DMS 273 (cell line): Measurements from ENCODE around the gene HMX1.

ENCODE experiments used
- DNase-seq: peaks from one replicate; lab custom pipeline; 2025; ENCODE audit not compliant: unreplicated experiment; lab: John Stamatoyannopoulos, UW

Gene HMX1

GRCh38 chr4:8821151-8821950 lies 50.3 kb downstream of the HMX1 start:
- DNase-seq: no peak

- DNase-seq: no peak
Observed at GRCh38 chr4:8820178-8821102, 51.2 kb downstream of the HMX1 start.

GRCh38 chr4:8819473-8820177 lies 52.0 kb downstream of the HMX1 start:
- DNase-seq: peak; percentile 12

GRCh38 chr4:8819019-8819418 lies 52.6 kb downstream of the HMX1 start:
- no peak for DNase-seq

DNA sequence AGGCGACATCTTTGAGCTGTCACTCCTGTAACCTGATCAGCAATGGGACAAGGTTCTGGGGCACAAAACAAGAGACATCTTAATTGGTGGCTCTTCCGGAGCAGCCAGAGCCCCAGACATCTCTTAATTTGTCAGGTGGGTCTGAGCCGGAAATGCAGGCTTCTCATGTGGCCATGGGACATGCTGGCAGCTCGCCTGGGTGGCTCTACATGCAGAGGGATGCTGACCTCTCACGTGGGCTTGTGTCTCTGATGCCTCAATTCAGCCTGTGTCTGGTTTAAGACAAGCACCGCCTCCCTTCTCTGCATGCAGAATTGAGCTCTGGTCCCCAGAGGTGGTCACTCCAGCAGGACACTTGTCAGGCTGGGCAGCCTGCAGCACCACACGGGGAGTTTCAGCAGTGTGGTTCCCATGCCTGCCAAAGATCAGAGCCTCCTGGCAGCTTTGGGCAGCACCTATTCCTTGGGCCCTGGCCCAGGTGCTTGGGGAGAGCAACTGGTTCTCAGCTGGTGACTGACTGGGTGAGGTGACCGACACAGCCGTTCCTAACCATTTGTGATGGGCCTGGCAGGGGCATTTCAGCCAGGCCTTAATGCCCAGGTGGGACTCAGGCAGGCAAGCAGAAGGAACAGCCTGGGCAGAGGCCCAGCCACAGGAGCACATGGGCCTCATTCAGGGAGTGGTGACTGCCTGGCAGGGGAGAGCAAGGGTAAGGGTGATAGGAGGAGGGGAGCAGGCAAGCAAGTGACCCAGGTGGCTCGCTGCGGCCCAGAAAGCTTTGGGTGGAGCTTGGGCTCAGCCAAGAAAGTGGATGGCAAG lies 53.4 kb downstream of the HMX1 start:
- no peak for DNase-seq

- no peak for DNase-seq
Observed at GRCh38 chr4:8817813-8818062, 53.9 kb downstream of the HMX1 start.

DNA sequence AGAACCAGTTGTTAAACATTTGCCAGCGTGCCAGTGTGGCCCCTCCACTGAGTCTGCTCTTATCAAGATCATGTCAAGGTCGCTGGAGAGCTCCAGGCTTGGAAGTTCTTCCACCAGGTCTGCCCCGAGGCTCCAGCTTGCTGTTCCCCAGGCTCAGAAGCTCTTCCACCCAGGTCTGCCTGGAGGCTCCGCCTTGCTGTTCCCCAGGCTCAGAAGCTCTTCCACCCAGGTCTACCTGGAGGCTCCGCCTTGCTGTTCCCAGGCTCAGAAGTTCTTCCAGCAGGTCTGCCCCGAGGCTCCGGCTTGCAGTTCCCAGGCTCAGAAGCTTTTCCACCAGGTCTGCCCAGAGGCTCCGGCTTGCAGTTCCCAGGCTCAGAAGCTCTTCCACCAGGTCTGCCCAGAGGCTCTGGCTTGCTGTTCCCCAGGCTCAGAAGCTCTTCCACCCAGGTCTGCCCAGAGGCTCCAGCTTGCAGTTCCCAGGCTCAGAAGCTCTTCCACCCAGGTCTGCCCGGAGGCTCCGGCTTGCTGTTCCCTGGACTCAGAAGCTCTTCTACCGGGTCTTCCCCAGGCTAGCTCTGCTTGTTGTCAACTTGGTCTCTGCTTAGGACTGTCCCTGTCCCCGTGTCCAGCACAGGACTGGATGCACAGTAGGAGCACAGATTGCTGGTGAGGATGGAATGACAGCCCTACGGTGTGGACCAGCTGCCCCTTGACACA lies 54.4 kb downstream of the HMX1 start:
- no peak for DNase-seq
